22Rv1 (cell line): ENCODE results near the gene TCAP.

Source experiments
- CTCF ChIP-seq: fragments of 450-650 bp; IDR thresholded peaks from 2 replicates; pipeline ENCODE4 v1.5.1; 2017; ENCODE audit warnings: mild to moderate bottlenecking
- ZFX ChIP-seq: fragments of 450-650 bp; IDR thresholded peaks from 2 replicates; pipeline ENCODE4 v1.6.1; 2017; ENCODE audit warnings: antibody characterized with exemption, borderline replicate concordance

- TF ChIP-seq CTCF (no peak), ZFX (no peak)
Measured at GRCh38 chr17:39660397-39661385, 4.5 kb upstream of the TCAP start.
